ENCODE results near the gene CRB2. TPM values are rescaled to one million over a fixed set of nuclear protein-coding genes. Genes with fewer than 3 reads are reported as not detected.

Gene CRB2
- total RNA-seq, 2 experiments from 2014 or later: not detected

- no peaks in the 10 kb centered on the region for H3K36me3 Mint-ChIP-seq (ENCODE audit: low read depth)
- no peaks in the 10 kb centered on the region for H3K27me3 Mint-ChIP-seq (ENCODE audit: low read depth)
- H3K4me1 Mint-ChIP-seq (ENCODE audit: low read depth): peaks cover 5% of the 10 kb centered on the region
- ATAC-seq (no peak), DNase-seq (no peak)
- CTCF ChIA-PET: no interaction called here
- POLR2A ChIA-PET: no interaction called here
- H3K9me3 Mint-ChIP-seq (ENCODE audit: insufficient read depth): no peaks in the 10 kb centered on the region
- H3K4me3 Mint-ChIP-seq: no peak overlapping the region
- H3K27ac Mint-ChIP-seq: no peak overlapping the region
Measured at GRCh38 chr9:123406691-123407216, 50.8 kb downstream of the CRB2 start.

- Mint-ChIP-seq H3K4me1 (ENCODE audit: low read depth) (peaks cover 5% of the 10 kb centered on the region), H3K27me3 (ENCODE audit: low read depth) (no peaks in the 10 kb centered on the region), H3K9me3 (ENCODE audit: insufficient read depth) (no peaks in the 10 kb centered on the region), H3K27ac (no peak overlapping the region), H3K4me3 (no peak overlapping the region), H3K36me3 (ENCODE audit: low read depth) (no peaks in the 10 kb centered on the region)
- DNase-seq (no peak), ATAC-seq (no peak)
- ChIA-PET POLR2A (no interaction called here), CTCF (no interaction called here)
Measured at GRCh38 chr9:123407217-123407851, 51.3 kb downstream of the CRB2 start.

GRCh38 chr9:123408313-123409262 is 52.6 kb downstream of the CRB2 start:
- POLR2A ChIA-PET: no interaction called here
- no peaks in the 10 kb centered on the region for H3K27me3 Mint-ChIP-seq (ENCODE audit: low read depth)
- no peak for DNase-seq
- H3K4me3 Mint-ChIP-seq: no peak overlapping the region
- H3K4me1 Mint-ChIP-seq (ENCODE audit: low read depth): peaks cover 5% of the 10 kb centered on the region
- CTCF ChIA-PET: interaction anchor here (1.6 kb wide), 1 partner anchor 9 kb away, joined by 4 read pairs; no protein-coding TSS in a partner anchor
- H3K27ac Mint-ChIP-seq: no peak overlapping the region
- no peaks in the 10 kb centered on the region for H3K36me3 Mint-ChIP-seq (ENCODE audit: low read depth)
- no peaks in the 10 kb centered on the region for H3K9me3 Mint-ChIP-seq (ENCODE audit: insufficient read depth)
- ATAC-seq: no peak

GRCh38 chr9:123410281-123410910 is 54.4 kb downstream of the CRB2 start:
- CTCF ChIA-PET: no interaction called here
- no peak overlapping the region for H3K4me3 Mint-ChIP-seq
- ATAC-seq: no peak
- no peak for DNase-seq
- H3K27ac Mint-ChIP-seq: no peak overlapping the region
- H3K4me1 Mint-ChIP-seq (ENCODE audit: low read depth): peaks cover 5% of the 10 kb centered on the region
- POLR2A ChIA-PET: no interaction called here
- H3K27me3 Mint-ChIP-seq (ENCODE audit: low read depth): no peaks in the 10 kb centered on the region
- H3K36me3 Mint-ChIP-seq (ENCODE audit: low read depth): no peaks in the 10 kb centered on the region
- no peaks in the 10 kb centered on the region for H3K9me3 Mint-ChIP-seq (ENCODE audit: insufficient read depth)

GRCh38 chr9:123411191-123411590 is 55.2 kb downstream of the CRB2 start:
- H3K27ac Mint-ChIP-seq: no peak overlapping the region
- peaks cover 3% of the 10 kb centered on the region for H3K4me1 Mint-ChIP-seq (ENCODE audit: low read depth)
- no peaks in the 10 kb centered on the region for H3K27me3 Mint-ChIP-seq (ENCODE audit: low read depth)
- POLR2A ChIA-PET: no interaction called here
- H3K36me3 Mint-ChIP-seq (ENCODE audit: low read depth): no peaks in the 10 kb centered on the region
- ATAC-seq (no peak), DNase-seq (no peak)
- H3K9me3 Mint-ChIP-seq (ENCODE audit: insufficient read depth): no peaks in the 10 kb centered on the region
- CTCF ChIA-PET: no interaction called here
- no peak overlapping the region for H3K4me3 Mint-ChIP-seq

GRCh38 chr9:123411636-123412035 is 55.6 kb downstream of the CRB2 start:
- ChIA-PET CTCF (no interaction called here), POLR2A (no interaction called here)
- no peaks in the 10 kb centered on the region for H3K9me3 Mint-ChIP-seq (ENCODE audit: insufficient read depth)
- H3K36me3 Mint-ChIP-seq (ENCODE audit: low read depth): peaks cover 1% of the 10 kb centered on the region
- DNase-seq (no peak), ATAC-seq (no peak)
- no peaks in the 10 kb centered on the region for H3K4me1 Mint-ChIP-seq (ENCODE audit: low read depth)
- no peaks in the 10 kb centered on the region for H3K27me3 Mint-ChIP-seq (ENCODE audit: low read depth)
- no peak overlapping the region for H3K4me3 Mint-ChIP-seq
- H3K27ac Mint-ChIP-seq: no peak overlapping the region

GRCh38 chr9:123412171-123412820 is 56.3 kb downstream of the CRB2 start:
- H3K36me3 Mint-ChIP-seq (ENCODE audit: low read depth): peaks cover 1% of the 10 kb centered on the region
- no peak for ATAC-seq
- ChIA-PET POLR2A (no interaction called here), CTCF (no interaction called here)
- no peak for DNase-seq
- H3K4me3 Mint-ChIP-seq: no peak overlapping the region
- H3K9me3 Mint-ChIP-seq (ENCODE audit: insufficient read depth): no peaks in the 10 kb centered on the region
- H3K27ac Mint-ChIP-seq: no peak overlapping the region
- H3K4me1 Mint-ChIP-seq (ENCODE audit: low read depth): no peaks in the 10 kb centered on the region
- H3K27me3 Mint-ChIP-seq (ENCODE audit: low read depth): no peaks in the 10 kb centered on the region

- no peak overlapping the region for H3K27ac Mint-ChIP-seq
- no peak for DNase-seq
- H3K9me3 Mint-ChIP-seq (ENCODE audit: insufficient read depth): no peaks in the 10 kb centered on the region
- H3K4me3 Mint-ChIP-seq: no peak overlapping the region
- no peaks in the 10 kb centered on the region for H3K4me1 Mint-ChIP-seq (ENCODE audit: low read depth)
- H3K36me3 Mint-ChIP-seq (ENCODE audit: low read depth): peaks cover 1% of the 10 kb centered on the region
- H3K27me3 Mint-ChIP-seq (ENCODE audit: low read depth): no peaks in the 10 kb centered on the region
- no peak for ATAC-seq
- CTCF ChIA-PET: no interaction called here
- POLR2A ChIA-PET: no interaction called here
Measured at GRCh38 chr9:123414204-123414603, 58.2 kb downstream of the CRB2 start.

GRCh38 chr9:123414936-123415930 is 59.2 kb downstream of the CRB2 start:
- Mint-ChIP-seq H3K4me3 (no peak overlapping the region), H3K9me3 (ENCODE audit: insufficient read depth) (no peaks in the 10 kb centered on the region), H3K36me3 (ENCODE audit: low read depth) (peaks cover 1% of the 10 kb centered on the region), H3K27ac (no peak overlapping the region), H3K4me1 (ENCODE audit: low read depth) (no peaks in the 10 kb centered on the region), H3K27me3 (ENCODE audit: low read depth) (no peaks in the 10 kb centered on the region)
- ATAC-seq (no peak), DNase-seq (no peak)
- ChIA-PET POLR2A (no interaction called here), CTCF (no interaction called here)

GRCh38 chr9:123416176-123416575 is 60.2 kb downstream of the CRB2 start:
- H3K27ac Mint-ChIP-seq: no peak overlapping the region
- no peaks in the 10 kb centered on the region for H3K9me3 Mint-ChIP-seq (ENCODE audit: insufficient read depth)
- CTCF ChIA-PET: no interaction called here

More at GRCh38 chr9:123416176-123416575, 60.2 kb downstream of the CRB2 start:
- Mint-ChIP-seq H3K4me1 (ENCODE audit: low read depth) (no peaks in the 10 kb centered on the region), H3K4me3 (no peak overlapping the region), H3K27me3 (ENCODE audit: low read depth) (no peaks in the 10 kb centered on the region), H3K36me3 (ENCODE audit: low read depth) (peaks cover 1% of the 10 kb centered on the region)
- POLR2A ChIA-PET: no interaction called here
- ATAC-seq: no peak
- no peak for DNase-seq

Data from activated CD8-positive, alpha-beta T cell treated with anti-CD3 and anti-CD28 coated beads, Interleukin-2, amount 10 ng/mL, durations not matched to agents 7 days and 5 days (primary cell).